Measurements from ENCODE around the gene HSD17B12. TPM values are rescaled to one million over a fixed set of nuclear protein-coding genes. Genes with fewer than 3 reads are reported as not detected.

The HSD17B12 gene
- total RNA-seq, 1 donor from 2014 or later = 88.0 TPM

- DNase-seq (ENCODE audit: low spot score) = no peak
- intact Hi-C loops (cut with DNase I) = loop anchor here (5.0 kb wide), 1 partner anchor 93 kb away; no protein-coding TSS in a partner anchor
Measured at GRCh38 chr11:43894546-43894945, 214.0 kb downstream of the HSD17B12 start.

GRCh38 chr11:43895601-43896000, 215.1 kb downstream of the HSD17B12 start:
- DNase-seq (ENCODE audit: low spot score) = no peak
- intact Hi-C loops (cut with DNase I) = no loop called here

GRCh38 chr11:43898574-43898973, 218.0 kb downstream of the HSD17B12 start:
- DNase-seq (ENCODE audit: low spot score) = no peak
- intact Hi-C loops (cut with DNase I) = no loop called here

DNA sequence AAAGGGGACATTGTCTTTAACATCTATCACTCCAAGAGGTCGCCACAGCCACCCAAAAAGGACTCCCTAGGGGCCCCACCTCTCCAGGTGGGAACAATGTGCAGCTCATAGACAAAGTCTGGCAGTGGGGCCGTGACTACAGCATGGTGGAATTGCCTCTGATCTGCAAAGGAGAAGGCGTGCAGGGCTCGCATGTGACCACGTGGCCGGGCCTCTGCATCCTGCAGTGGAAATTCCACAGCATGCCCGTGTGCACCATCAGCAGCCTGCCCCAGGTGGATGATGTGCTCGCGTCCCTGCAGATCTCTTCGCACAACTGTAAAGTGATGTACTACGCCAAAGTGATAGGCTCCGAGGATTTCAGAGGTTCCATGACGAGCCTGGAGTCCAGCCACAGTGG, 218.6 kb downstream of the HSD17B12 start:
- no peak for DNase-seq (ENCODE audit: low spot score)
- intact Hi-C loops (cut with DNase I) = no loop called here

DNA sequence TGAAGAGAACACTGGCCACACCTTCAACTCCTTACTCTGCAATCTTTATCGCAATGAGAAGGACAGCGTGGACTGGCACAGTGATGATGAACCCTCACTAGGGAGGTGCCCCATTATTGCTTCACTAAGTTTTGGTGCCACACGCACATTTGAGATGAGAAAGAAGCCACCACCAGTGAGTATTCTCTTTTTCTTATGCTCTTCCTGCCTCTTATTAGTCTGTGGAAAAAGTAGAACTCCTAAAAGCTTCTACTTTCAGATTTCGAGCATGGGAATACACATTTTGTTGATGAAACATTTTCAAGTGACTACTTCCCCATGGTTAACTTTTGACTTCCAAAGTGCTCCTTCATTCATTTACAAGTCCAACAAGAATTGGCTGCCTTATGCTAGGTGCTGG, 221.0 kb downstream of the HSD17B12 start:
- intact Hi-C loops (cut with DNase I) = no loop called here
- no peak for DNase-seq (ENCODE audit: low spot score)

DNA sequence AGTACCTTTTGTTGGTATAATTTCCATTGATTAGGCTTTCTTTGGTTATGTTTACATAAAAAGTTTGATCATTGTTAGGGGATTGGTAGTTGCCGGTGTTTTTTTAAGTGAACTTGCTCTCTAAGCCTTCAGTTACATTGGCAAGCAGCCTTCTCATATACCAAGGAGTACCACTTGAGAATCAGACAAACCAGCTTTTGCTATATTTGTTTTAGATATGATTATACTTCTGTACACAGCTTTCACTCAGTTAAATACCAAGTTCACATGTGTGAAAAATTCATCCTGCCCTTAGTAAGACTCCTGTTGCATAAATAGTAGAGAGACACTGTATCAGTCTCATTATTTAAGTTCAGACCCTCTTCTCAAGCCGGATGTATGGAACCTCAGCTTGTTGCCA, 222.5 kb downstream of the HSD17B12 start:
- no peak for DNase-seq (ENCODE audit: low spot score)
- intact Hi-C loops (cut with DNase I) = no loop called here

DNA sequence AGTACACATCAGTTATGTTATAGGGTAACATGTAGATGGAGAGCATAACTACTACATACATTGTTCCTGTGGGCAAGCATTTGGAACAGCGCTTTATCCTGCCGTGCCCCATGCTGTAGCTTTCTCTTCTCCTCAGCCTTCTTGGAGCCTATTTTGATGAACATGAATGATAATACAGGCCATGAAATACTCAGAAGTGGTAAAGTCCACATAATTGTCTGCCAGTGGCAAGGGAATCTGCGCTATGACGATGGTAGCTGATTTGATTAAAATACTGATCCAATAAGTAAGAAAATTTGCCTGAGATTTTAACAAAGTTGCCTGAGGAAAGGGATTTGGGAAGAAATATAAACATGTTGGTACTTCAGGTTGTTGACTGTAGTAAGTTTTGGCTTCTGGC, 223.4 kb downstream of the HSD17B12 start:
- intact Hi-C loops (cut with DNase I) = no loop called here
- DNase-seq (ENCODE audit: low spot score) = no peak

DNA sequence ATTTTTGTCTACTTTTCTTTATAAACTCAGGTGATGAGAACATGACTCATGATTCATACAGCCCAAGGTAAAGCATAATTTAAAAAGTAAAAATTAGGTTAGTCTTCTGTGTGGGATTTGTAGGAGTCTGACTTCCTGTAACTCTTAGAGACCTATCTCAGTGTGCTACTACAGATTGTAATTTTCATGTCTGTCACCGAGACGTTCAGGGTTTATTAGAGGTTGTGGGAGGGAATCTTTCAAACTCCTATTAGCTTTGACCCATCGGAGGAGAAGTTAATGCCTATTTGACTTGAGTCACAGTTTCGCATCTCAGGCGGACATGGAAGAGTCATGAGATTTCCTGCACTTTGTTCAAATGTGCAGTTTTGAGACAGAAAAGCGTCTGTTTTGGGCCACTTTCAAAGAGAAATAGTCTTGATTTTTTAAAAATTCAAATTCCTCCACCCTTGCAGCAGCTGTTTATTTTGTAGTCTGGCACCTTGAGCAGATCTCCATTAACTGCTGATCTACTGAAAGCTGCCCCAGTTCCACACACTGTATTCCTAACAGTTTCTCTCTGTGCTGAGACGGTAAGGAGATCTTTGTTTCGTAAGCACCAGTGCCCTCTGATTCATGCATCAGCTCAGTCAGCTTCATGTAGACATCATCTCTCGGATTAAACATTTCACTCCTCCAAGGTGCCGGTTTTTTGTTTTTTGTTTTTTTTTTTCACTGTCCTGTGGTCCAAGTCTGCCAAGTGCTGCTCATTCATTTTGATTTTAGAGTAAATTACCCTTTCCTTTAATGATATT, 224.4 kb downstream of the HSD17B12 start:
- intact Hi-C loops (cut with DNase I) = no loop called here
- DNase-seq (ENCODE audit: low spot score) = no peak

DNA sequence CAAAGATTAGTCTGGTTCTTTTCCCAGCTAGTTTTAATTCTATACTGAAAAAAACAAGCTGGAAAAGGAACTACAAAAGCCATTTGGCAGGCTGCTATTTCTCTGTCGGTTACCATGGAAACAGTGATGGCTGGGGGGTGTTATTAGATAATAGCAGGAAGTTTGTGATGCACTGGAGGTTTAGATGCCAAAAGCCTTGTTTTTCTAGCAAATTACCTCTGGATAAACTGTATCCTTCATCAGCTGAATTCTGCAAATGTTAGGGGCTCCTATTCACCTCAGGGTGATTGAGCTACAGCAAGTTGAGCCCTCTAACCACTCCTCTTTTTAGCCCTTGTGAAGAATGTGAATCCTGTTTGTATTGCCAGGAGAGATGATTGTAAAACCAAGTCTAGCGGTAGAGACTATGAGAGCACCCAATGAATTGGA, 225.3 kb downstream of the HSD17B12 start:
- DNase-seq (ENCODE audit: low spot score) = no peak
- intact Hi-C loops (cut with DNase I) = no loop called here

Other genes starting within 250 kb of the HSD17B12 start
- 17.2 TPM for gene ALKBH3, start 200.1 kb downstream of the HSD17B12 start, total RNA-seq

Data from cardiac septum (tissue), 1 donor.